ENCODE results near the gene TARDBP. TPM values are rescaled to one million over a fixed set of nuclear protein-coding genes. Genes with fewer than 3 reads are reported as not detected.

TARDBP gene
- total RNA-seq (2014; rRNA removed; shearing (Covaris generic)), result 70.1 and 84.6 TPM in 2 replicates
- polyA plus RNA-seq (2015; cell fraction: cytosol; rRNA removed), result 145 and 146 TPM in 2 replicates
- polyA plus RNA-seq (2015; cell fraction: nucleus; rRNA removed), result 184 and 191 TPM in 2 replicates

GRCh38 chr1:11012260-11013159 is at the start of gene TARDBP:
Gene TARDBP (plus strand): TSS chr1:11012654. CDS start chr1:11013728, 1,074 bp downstream.
- peak; percentile 80 for DNase-seq (ENCODE audit: low read depth)

- DNase-seq (ENCODE audit: low read depth), result peak; percentile 68
Observed at GRCh38 chr1:10965546-10966226, 46.8 kb upstream of the TARDBP start.

- DNase-seq (ENCODE audit: low read depth), result no peak
Observed at GRCh38 chr1:10967090-10967489, 45.4 kb upstream of the TARDBP start.

GRCh38 chr1:10968411-10968826 is 44.0 kb upstream of the TARDBP start:
- DNase-seq (ENCODE audit: low read depth), result no peak

GRCh38 chr1:10969267-10969970 is 43.0 kb upstream of the TARDBP start:
- no peak for DNase-seq (ENCODE audit: low read depth)

GRCh38 chr1:10969971-10970332 is 42.5 kb upstream of the TARDBP start:
- DNase-seq (ENCODE audit: low read depth), result no peak

- peak; percentile 17 for DNase-seq (ENCODE audit: low read depth)
Observed at GRCh38 chr1:10973552-10973951, 38.9 kb upstream of the TARDBP start.

- no peak for DNase-seq (ENCODE audit: low read depth)
Observed at GRCh38 chr1:10973956-10974881, 38.2 kb upstream of the TARDBP start.

- peak; percentile 85 for DNase-seq (ENCODE audit: low read depth)
Observed at GRCh38 chr1:10975567-10976326, 36.7 kb upstream of the TARDBP start.

- DNase-seq (ENCODE audit: low read depth), result no peak
Observed at GRCh38 chr1:10978719-10979118, 33.7 kb upstream of the TARDBP start.

- DNase-seq (ENCODE audit: low read depth), result peak; percentile 75
Observed at GRCh38 chr1:10979483-10979920, 33.0 kb upstream of the TARDBP start.

- DNase-seq (ENCODE audit: low read depth), result peak; percentile 55
Observed at GRCh38 chr1:10980094-10980577, 32.3 kb upstream of the TARDBP start.

- DNase-seq (ENCODE audit: low read depth), result no peak
Observed at GRCh38 chr1:10980841-10981727, 31.4 kb upstream of the TARDBP start.

GRCh38 chr1:10986525-10986890 is 25.9 kb upstream of the TARDBP start:
- DNase-seq (ENCODE audit: low read depth), result no peak

- DNase-seq (ENCODE audit: low read depth), result no peak
Observed at GRCh38 chr1:10987840-10988417, 24.5 kb upstream of the TARDBP start.

GRCh38 chr1:10989095-10989494 is 23.4 kb upstream of the TARDBP start:
- no peak for DNase-seq (ENCODE audit: low read depth)

- DNase-seq (ENCODE audit: low read depth), result peak; percentile 48
Observed at GRCh38 chr1:10989920-10990516, 22.4 kb upstream of the TARDBP start.

- no peak for DNase-seq (ENCODE audit: low read depth)
Observed at GRCh38 chr1:10990828-10991227, 21.6 kb upstream of the TARDBP start.

Data from HT1080 (cell line).